Esophagus muscularis mucosa (tissue), 4 donors: ENCODE measurements around the gene PSG7. TPM values are rescaled to one million over a fixed set of nuclear protein-coding genes. Genes with fewer than 3 reads are reported as not detected.
"Not testable (repeated sequence)": the region's sequence is repeated elsewhere in the genome, so short reads cannot be mapped to it uniquely, and the experiment has no call there.

Experiments
- DNase-seq: peaks from one replicate; pipeline ENCODE4 v3.0.0-alpha.2; 2017; ENCODE audit errors: extremely low spot score
- H3K27ac ChIP-seq, 4 donors: fragments of 200-600 bp; sonication (generic); replicated peaks in 1 of 4; 1 replicate in 3 of 4; 2 replicates in 1 of 4; pipeline ENCODE4 v1.5.1; 2016 to 2019; ENCODE audit warnings: mild to moderate bottlenecking in 1 of 4
- H3K27me3 ChIP-seq, 4 donors: fragments of 200-600 bp; sonication (generic); one replicate each; pipeline versions ENCODE4 v1.5.1 to v1.6.0; 2016 to 2019
- H3K36me3 ChIP-seq, 4 donors: fragments of 200-600 bp; sonication (generic); one replicate each; pipeline ENCODE4 v1.5.1; 2016 to 2019
- H3K4me1 ChIP-seq, 4 donors: fragments of 200-600 bp; sonication (generic); one replicate each; pipeline ENCODE4 v1.5.1; 2016 to 2019
- H3K4me3 ChIP-seq, 4 donors: fragments of 200-600 bp; sonication (generic); 1 replicate in 2 of 4; 2 replicates in 2 of 4; pipeline ENCODE4 v1.5.1; 2016 to 2019; ENCODE audit warnings: mild to moderate bottlenecking in 4 of 4, moderate library complexity in 1 of 4
- H3K9me3 ChIP-seq, 4 donors: fragments of 200-600 bp; sonication (generic); 1 replicate in 3 of 4; 2 replicates in 1 of 4; pipeline ENCODE4 v1.5.1; 2016 to 2019
- WGBS: methylation state at CpG from one replicate; pipeline ENCODE4 v1.1.5; 2018; 5-methylcytosine and 5-hydroxymethylcytosine counted together
- intact Hi-C: fragments of 100-400 bp; cut with DNase I; formaldehyde crosslinking; loops from one replicate; pipeline ENCODE4 v1.15.1; 2023
- total RNA-seq, 4 donors: library from RNA; depleted of rRNA; stranded (reverse); fragments of >200 nt; gene quantifications; one replicate each; pipeline versions ENCODE4 v1.1.0 to v1.2.1, GENCODE V29; 2016
- TF ChIP-seq, protein P1 (sequence below), 3 experiments: fragments of 200-600 bp in 2 of 3; fragments of 450-650 bp in 1 of 3; sonication (generic) in 2 of 3; IDR thresholded peaks; one replicate each; pipeline ENCODE4 v1.5.1; 2017 to 2019; ENCODE audit warnings: antibody characterized with exemption in 3 of 3, mild to moderate bottlenecking in 2 of 3, moderate library complexity in 1 of 3

Gene PSG7
- total RNA-seq, 4 donors from 2014 or later: not detected

DNA sequence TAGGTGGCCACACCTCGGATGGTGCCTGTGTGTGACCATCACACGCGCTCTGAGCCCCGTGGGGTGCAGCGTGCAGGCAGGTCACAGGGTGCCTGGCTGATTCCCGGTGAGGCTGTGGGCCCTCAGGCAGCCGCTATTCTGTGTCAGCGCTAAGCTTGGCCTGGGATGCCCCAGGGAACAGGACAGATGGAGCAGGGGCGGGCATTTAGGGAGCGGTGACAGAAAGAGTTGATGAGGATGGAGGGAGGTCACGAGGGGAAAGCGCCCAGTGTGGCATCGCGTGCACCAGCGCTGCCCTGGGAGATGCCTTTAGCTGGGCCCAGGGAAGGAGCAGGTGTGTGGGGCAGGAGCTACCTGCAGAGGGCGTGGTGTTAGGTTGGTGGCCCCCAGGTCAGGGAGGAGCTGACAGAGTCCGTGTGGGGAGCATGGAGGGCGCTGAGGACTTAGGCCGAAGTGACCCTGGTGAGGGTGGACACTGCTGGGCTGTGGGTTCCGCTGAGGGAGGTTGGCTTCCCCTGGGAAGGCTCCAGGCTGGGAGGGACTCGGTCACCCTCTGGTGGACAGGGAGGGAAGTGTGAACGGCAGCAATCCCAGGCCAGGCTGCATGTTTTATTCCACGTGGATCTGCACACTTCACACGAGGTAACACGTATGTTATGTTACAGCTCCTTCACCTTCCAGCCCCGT is 17.8 kb downstream of the PSG7 start:
- WGBS: 68% methylated on average over 23 of the region's 26 CpGs
- H3K4me1 ChIP-seq, H3K27ac ChIP-seq: not testable (repeated sequence)

DNA sequence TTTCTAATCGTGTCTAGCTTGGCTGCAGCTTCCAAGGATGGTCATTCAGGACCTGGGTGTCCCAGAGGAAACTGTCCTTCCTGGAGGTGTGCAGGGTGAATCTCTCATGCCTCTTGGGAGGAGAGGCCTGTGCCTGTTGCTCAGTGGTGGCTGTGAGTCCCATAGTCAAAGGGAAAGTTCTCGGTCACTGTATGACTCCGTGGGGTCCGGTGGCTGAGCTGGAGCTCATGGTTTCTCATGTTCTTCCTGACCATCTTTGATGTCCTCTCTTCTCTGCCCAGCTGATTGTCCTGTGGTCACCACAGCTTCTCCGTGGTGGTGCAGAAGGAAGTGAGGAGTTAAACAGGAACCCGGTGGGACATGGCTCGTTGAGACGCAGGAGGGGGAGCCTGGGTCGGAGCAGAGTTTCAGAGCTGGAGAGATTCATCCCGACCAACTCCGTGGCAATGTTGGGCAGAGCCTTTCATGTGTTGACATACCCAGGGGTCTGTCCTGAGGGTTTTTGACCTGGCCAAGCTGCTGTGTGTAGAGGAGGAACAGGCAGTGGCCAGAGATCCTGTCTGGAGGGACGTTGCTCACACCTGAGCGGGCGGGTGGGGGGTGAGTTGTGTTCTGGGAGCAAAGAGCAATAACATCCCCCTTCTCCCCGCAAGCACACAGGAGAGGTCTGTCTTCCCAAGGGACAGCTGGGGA is 18.5 kb downstream of the PSG7 start:
- H3K4me3 ChIP-seq, H3K27ac ChIP-seq, H3K36me3 ChIP-seq, H3K9me3 ChIP-seq, H3K4me1 ChIP-seq, intact Hi-C loops, H3K27me3 ChIP-seq: not testable (repeated sequence)
- 85% methylated on average over 14 of the region's 15 CpGs for WGBS
- peak; percentile 80 for DNase-seq

More for the DNA sequence above, 17.8 kb downstream of the PSG7 start:
- TF ChIP-seq, protein P1, sequence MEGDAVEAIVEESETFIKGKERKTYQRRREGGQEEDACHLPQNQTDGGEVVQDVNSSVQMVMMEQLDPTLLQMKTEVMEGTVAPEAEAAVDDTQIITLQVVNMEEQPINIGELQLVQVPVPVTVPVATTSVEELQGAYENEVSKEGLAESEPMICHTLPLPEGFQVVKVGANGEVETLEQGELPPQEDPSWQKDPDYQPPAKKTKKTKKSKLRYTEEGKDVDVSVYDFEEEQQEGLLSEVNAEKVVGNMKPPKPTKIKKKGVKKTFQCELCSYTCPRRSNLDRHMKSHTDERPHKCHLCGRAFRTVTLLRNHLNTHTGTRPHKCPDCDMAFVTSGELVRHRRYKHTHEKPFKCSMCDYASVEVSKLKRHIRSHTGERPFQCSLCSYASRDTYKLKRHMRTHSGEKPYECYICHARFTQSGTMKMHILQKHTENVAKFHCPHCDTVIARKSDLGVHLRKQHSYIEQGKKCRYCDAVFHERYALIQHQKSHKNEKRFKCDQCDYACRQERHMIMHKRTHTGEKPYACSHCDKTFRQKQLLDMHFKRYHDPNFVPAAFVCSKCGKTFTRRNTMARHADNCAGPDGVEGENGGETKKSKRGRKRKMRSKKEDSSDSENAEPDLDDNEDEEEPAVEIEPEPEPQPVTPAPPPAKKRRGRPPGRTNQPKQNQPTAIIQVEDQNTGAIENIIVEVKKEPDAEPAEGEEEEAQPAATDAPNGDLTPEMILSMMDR (IDR thresholded peaks at IDR 0.05): peak in 1 of 3 experiments; percentile 31
- H3K27me3 ChIP-seq, intact Hi-C loops, H3K9me3 ChIP-seq, H3K4me3 ChIP-seq, H3K36me3 ChIP-seq: not testable (repeated sequence)
- peak; percentile 8 for DNase-seq

DNA sequence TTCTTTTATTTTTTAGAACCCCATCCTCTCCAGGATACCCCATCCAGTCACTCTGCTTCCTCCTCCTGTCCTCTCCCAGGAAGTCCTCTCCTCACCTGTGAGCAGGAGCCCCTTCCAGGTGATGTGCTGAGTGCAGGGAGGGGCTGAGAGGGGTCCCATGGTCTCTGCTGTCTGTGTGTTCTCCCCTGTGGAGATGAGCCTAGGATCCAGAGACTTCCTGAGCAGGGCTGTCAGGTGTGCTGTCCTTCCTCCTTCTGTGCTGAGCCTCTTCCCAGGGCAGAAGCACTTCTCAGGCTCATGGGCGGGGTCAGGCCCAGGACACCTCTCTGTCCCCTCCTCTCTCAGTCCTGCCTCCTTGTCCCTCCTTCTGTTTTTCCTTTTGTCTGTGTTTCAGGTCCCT is 19.4 kb downstream of the PSG7 start, which contains the start of gene PSG6:
Gene PSG6, minus strand, starts transcription at position 261 of the 400 bp plus-strand sequence. Its CDS starts 102 bp downstream, at position 159.
- WGBS: 78% methylated on average over 1 of the region's 1 CpG
- H3K9me3 ChIP-seq, H3K36me3 ChIP-seq, H3K4me3 ChIP-seq, H3K4me1 ChIP-seq, intact Hi-C loops, H3K27me3 ChIP-seq, H3K27ac ChIP-seq: not testable (repeated sequence)
- peak; percentile 81 for DNase-seq

DNA sequence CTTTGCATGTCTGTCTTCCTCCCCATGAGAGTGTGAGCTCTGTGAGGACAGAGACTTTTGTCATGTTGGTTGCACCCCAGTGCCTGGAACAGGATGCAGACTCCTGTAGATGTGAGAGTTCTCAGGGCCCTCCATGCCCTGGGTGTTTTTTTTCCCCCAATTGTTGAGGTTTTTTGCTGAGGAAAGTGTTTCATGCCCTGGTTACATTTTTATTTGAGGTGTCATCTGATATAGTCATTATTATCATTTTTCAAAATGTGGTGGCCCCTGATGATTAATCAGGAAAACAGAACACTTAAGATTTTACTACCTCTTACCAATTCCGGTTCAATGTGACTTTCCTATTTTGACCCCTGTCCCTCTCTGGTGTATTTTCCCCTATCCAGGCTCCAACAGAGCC is 20.1 kb downstream of the PSG7 start:
- 87% methylated on average over 1 of the region's 1 CpG for WGBS
- H3K4me1 ChIP-seq, H3K9me3 ChIP-seq, DNase-seq, H3K27ac ChIP-seq, H3K27me3 ChIP-seq, intact Hi-C loops, H3K4me3 ChIP-seq, H3K36me3 ChIP-seq: not testable (repeated sequence)

DNA sequence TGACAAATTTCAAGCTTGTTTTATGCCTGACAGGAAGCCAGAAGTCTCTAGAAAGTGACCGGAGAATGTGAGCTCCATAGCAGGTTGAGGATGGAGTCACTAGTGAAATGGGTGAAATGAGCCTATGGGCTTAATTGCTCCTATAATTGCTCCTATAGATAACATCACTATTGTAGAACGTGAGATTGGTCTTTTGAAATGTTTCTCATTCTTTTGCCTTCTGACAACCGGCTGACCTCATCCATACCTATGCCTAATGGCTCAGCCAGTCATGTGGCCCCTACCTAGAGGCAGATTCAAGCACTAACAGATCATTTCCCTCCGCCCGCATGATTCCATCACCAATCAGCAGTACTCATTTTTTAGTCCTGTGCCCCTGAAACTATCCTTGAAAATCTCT is 23.5 kb downstream of the PSG7 start:
- H3K27me3 ChIP-seq, H3K4me1 ChIP-seq, intact Hi-C loops, H3K36me3 ChIP-seq, H3K4me3 ChIP-seq, H3K9me3 ChIP-seq, H3K27ac ChIP-seq: not testable (repeated sequence)
- WGBS: 89% methylated on average over 5 of the region's 5 CpGs
- peak; percentile 45 for DNase-seq

DNA sequence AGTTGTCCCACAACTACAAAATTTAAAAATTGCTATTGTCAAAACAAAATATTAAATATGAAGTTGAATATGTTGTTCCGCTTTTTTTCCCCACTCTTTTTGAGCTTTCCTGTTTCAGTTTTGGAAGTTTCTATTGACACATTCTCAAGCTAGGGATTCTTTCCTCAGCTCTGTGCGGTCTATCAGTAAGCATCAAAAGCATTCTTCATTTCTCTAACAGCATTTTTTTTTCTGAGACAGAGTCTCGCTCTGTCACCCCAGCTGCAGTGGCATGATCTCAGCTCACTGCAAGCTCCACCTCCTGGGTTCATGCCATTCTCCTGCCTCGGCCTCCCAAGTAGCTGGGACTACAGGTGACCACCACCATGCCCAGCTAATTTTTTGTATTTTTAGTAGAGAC is 24.1 kb downstream of the PSG7 start:
- intact Hi-C loops, H3K27me3 ChIP-seq, H3K4me3 ChIP-seq, H3K4me1 ChIP-seq, H3K27ac ChIP-seq, H3K36me3 ChIP-seq, H3K9me3 ChIP-seq: not testable (repeated sequence)
- WGBS: 87% methylated on average over 4 of the region's 4 CpGs
- DNase-seq: peak; percentile 55

DNA sequence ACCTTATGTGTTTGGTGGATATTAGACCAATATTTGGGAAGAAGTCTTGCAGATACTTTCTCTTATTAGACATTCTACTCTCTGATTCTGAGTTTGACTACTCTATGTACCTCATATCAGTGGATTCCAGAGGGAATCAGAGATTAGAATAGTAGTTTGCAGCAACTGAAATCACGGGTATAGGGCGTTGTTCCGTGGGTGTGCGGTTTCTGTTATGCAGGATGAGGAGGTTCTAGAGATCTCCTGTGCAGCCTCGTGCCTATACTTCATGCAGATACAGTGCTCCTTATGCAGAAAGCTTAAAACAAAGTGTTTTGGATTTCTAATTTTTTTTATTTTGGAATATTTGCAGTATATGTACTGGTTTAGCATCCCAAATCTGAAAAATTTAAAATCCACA is 25.3 kb downstream of the PSG7 start:
- intact Hi-C loops, H3K27ac ChIP-seq, H3K9me3 ChIP-seq, DNase-seq, H3K27me3 ChIP-seq, H3K36me3 ChIP-seq, H3K4me1 ChIP-seq, H3K4me3 ChIP-seq: not testable (repeated sequence)
- 82% methylated on average over 5 of the region's 5 CpGs for WGBS

DNA sequence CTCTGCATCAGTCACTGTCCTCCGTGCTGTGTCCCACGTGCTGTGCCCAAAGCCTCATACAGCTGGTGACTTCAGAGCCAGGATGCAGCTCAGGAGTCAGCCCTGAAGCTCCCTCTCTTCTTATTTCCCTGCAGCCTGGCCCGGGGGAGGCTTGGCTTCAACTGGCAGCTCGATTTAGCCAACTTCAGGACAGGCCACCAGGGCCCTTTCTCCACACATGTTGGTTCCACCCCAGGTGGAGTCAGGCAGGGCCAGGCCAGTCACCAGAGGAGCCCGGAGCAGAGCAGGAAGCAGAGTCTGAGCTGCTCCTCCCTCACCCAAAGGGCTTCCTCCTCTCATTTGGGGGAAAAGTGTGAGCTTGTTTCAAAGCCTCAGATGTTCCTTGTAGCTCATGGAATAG is 30.8 kb downstream of the PSG7 start:
- H3K4me3 ChIP-seq, H3K27me3 ChIP-seq, H3K9me3 ChIP-seq, H3K36me3 ChIP-seq, H3K4me1 ChIP-seq, DNase-seq, intact Hi-C loops, H3K27ac ChIP-seq: not testable (repeated sequence)
- 62% methylated on average over 4 of the region's 5 CpGs for WGBS

DNA sequence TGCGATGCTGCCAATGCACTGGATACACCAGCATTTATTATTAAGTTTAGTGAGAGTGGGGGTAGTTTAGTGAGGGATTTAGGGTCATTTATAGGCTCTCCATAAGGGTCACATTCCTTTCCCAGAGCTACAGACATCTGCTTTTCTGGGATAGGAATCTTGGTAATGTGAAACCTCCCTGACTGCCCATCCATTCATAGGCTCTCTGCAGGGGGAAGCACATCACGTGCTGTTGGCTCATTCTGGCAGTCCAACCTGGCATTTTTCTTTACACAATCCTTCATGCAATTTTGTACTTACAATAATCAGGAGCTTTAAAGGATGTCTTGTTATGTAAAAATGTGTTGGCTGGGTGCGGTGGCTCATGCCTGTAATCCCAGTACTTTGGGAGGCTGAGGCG is 36.4 kb downstream of the PSG7 start:
- not testable (repeated sequence) for H3K27ac ChIP-seq

DNA sequence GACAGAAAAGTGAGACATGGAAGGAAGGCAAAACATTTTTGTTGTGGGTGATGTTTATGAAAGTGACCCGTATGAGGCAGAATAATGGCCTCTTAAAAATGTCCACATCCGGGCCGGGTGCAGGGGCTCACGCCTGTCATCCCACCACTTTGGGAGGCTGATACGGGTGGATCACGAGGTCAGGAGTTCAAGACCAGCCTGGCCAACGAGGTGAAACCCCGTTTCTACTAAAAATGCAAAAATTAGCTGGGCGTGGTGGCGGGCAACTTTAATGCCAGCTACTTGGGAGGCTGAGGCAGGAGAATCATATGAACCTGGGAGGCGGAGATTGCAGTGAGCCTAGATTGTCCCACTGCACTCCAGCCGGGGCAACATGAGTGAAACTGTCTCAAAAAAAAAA is 37.3 kb downstream of the PSG7 start:
- intact Hi-C loops, H3K4me1 ChIP-seq, H3K36me3 ChIP-seq, H3K9me3 ChIP-seq, H3K4me3 ChIP-seq, H3K27ac ChIP-seq, DNase-seq, H3K27me3 ChIP-seq: not testable (repeated sequence)
- WGBS: 89% methylated on average over 12 of the region's 12 CpGs

More for the DNA sequence above, 36.4 kb downstream of the PSG7 start:
- H3K9me3 ChIP-seq, H3K27me3 ChIP-seq, intact Hi-C loops, DNase-seq, H3K36me3 ChIP-seq, H3K4me3 ChIP-seq, H3K4me1 ChIP-seq: not testable (repeated sequence)
- 97% methylated on average over 3 of the region's 4 CpGs for WGBS

DNA sequence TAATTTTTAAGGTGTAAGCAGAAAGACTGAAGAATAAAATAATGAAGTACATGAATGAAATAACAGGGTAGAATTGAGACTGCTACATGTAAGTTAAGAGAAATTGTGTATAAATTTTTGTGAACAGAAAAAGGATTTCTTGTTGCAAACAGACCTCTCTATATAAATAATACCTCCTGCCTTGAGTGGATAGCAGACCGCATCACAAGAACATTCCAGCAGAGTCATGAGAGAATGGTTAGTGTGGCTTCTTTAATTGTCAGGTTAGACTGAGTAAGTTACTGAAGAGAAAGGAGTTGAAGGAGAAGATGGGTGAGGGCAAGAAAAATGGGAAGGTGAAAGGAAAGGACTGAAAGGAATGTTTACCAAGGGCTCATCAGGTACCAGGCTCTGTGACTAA is 37.9 kb downstream of the PSG7 start:
- intact Hi-C loops, H3K4me3 ChIP-seq, DNase-seq, H3K9me3 ChIP-seq, H3K36me3 ChIP-seq, H3K27ac ChIP-seq, H3K27me3 ChIP-seq, H3K4me1 ChIP-seq: not testable (repeated sequence)
- WGBS: 78% methylated on average over 1 of the region's 1 CpG

DNA sequence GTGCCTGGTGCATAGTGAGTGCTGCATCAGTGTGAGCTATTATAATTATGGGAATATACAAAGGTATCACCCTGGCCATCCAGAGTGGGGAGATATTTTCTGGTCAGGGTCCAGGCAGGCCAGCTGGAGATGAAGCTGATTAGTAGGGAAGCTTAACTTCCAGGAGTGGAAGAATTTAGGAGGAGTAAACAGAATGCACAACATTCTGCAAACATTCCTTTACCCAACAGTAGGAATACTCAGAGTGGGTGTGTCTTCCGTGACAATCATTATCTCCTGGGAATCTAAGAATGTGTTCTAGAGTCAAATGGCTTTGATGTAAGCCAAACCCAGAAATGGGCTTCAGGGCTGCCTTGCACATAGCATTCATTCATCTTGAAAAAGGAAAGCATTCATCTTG is 38.4 kb downstream of the PSG7 start:
- DNase-seq, H3K36me3 ChIP-seq, H3K9me3 ChIP-seq, H3K4me3 ChIP-seq, H3K27ac ChIP-seq, H3K27me3 ChIP-seq, H3K4me1 ChIP-seq, intact Hi-C loops: not testable (repeated sequence)
- 63% methylated on average over 1 of the region's 1 CpG for WGBS
